Measurements from ENCODE around the gene TMTC3.

TMTC3 gene

DNA sequence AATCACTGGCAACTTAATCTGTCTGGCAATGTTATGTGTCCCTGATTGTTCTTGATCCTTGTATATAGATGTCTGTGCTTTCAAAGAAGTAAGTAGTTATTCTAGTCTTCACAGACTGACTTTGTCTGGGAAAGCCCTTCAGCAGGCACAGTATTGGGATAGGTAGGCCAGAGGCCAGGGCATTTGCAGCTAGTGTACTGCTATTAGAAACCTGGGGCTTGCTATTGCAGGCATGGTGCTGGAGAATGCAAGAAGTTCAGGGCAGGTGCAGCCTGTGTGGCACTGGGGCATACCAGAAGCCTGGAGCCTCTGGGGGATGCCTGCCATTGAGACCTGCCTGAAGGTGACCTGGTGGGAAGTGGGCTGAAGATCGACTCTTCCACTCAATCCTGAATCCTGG is 96.3 kb downstream of the TMTC3 start:
- no peaks in the 10 kb centered on the region for H3K36me3 ChIP-seq (ENCODE audit: insufficient read depth, low read length)
- DNase-seq (ENCODE audit: low read depth, low spot score): no peak
- H3K4me3 ChIP-seq: no peak overlapping the region
- no peak overlapping the region for H3K27ac ChIP-seq
- no peak overlapping the region for H3K9ac ChIP-seq (ENCODE audit: insufficient read length)
- TF ChIP-seq FOXP2 (optimal IDR thresholded peaks at IDR 0.05; ENCODE audit: control extremely low read depth, extremely low read length, insufficient read depth) (no peak), EZH2 (IDR thresholded peaks at IDR 0.05) (no peak), POLR2AphosphoS5 (IDR thresholded peaks at IDR 0.05; ENCODE audit: borderline replicate concordance, low read depth, low read length) (no peak)
- H3K9me3 ChIP-seq (ENCODE audit: low read depth, low read length): no peaks in the 10 kb centered on the region

DNA sequence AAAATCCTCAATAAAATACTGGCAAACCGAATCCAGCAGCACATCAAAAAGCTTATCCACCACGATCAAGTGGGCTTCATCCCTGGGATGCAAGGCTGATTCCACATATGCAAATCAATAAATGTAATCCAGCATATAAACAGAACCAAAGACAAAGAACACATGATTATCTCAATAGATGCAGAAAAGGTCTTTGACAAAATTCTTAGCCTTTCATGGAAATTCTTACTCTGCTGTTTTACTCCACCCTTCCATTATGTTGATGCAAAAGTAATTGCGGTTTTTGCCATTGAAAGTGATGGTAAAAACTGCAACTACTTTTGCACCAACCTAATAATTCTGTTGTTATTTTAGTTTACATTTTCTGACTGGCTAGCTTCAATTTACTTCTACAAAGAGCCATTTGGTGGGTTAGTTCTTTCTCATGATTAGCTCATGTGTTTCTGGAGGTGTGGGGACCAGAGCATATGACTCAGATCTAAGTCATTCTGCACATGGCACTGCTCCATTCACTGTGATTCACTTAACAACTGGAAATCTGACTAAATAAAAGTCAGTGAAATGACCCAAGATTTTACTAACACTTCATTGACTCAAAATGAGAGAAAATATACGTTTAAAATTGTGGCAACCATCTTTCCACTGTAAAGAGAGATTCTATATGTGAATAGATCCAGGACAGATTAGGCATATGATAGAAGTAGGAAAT is 99.9 kb downstream of the TMTC3 start:
- no peaks in the 10 kb centered on the region for H3K9me3 ChIP-seq (ENCODE audit: low read depth, low read length)
- H3K4me3 ChIP-seq: no peak overlapping the region
- H3K27ac ChIP-seq: no peak overlapping the region
- no peak for DNase-seq (ENCODE audit: low read depth, low spot score)
- no peak overlapping the region for H3K9ac ChIP-seq (ENCODE audit: insufficient read length)
- TF ChIP-seq FOXP2 (optimal IDR thresholded peaks at IDR 0.05; ENCODE audit: control extremely low read depth, extremely low read length, insufficient read depth) (no peak), EZH2 (IDR thresholded peaks at IDR 0.05) (no peak), POLR2AphosphoS5 (IDR thresholded peaks at IDR 0.05; ENCODE audit: borderline replicate concordance, low read depth, low read length) (no peak)
- H3K36me3 ChIP-seq (ENCODE audit: insufficient read depth, low read length): no peaks in the 10 kb centered on the region

- H3K27ac ChIP-seq: no peak overlapping the region
- no peak for TF ChIP-seq FOXP2 (optimal IDR thresholded peaks at IDR 0.05; ENCODE audit: control extremely low read depth, extremely low read length, insufficient read depth)
- TF ChIP-seq EZH2 (IDR thresholded peaks at IDR 0.05): no peak
Observed at GRCh38 chr12:88242571-88242925, 100.4 kb downstream of the TMTC3 start.

DNA sequence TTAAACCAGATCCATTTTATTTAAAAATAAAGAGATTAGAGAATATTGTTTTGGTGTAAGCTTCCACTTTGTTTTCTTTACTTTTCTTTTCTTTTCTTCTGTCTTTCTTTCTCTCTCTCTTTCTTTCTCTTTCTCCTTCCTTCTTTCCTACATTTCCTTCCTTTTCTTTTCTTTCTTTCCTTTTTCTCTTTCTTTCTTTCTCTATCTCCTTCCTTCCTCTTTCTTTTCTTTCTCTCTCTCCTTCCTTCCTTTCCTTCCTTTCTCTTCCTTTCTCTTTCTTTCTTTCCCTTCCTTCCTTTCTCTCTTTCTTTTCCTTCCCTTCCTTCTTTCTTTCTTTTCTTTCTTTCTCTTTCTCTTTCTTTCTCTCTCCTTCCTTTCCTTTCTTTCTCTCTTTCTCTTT is 100.8 kb downstream of the TMTC3 start:
- TF ChIP-seq POLR2AphosphoS5 (IDR thresholded peaks at IDR 0.05; ENCODE audit: borderline replicate concordance, low read depth, low read length): no peak
- no peak for TF ChIP-seq FOXP2 (optimal IDR thresholded peaks at IDR 0.05; ENCODE audit: control extremely low read depth, extremely low read length, insufficient read depth)
- TF ChIP-seq EZH2 (IDR thresholded peaks at IDR 0.05): no peak
- no peak overlapping the region for H3K9ac ChIP-seq (ENCODE audit: insufficient read length)
- H3K9me3 ChIP-seq (ENCODE audit: low read depth, low read length): no peaks in the 10 kb centered on the region
- H3K36me3 ChIP-seq (ENCODE audit: insufficient read depth, low read length): no peaks in the 10 kb centered on the region
- H3K27ac ChIP-seq: no peak overlapping the region
- DNase-seq (ENCODE audit: low read depth, low spot score): no peak
- no peak overlapping the region for H3K4me3 ChIP-seq

More at GRCh38 chr12:88242571-88242925, 100.4 kb downstream of the TMTC3 start:
- H3K4me3 ChIP-seq: no peak overlapping the region
- H3K9ac ChIP-seq (ENCODE audit: insufficient read length): no peak overlapping the region
- DNase-seq (ENCODE audit: low read depth, low spot score): no peak
- H3K9me3 ChIP-seq (ENCODE audit: low read depth, low read length): no peaks in the 10 kb centered on the region
- H3K36me3 ChIP-seq (ENCODE audit: insufficient read depth, low read length): no peaks in the 10 kb centered on the region

DNA sequence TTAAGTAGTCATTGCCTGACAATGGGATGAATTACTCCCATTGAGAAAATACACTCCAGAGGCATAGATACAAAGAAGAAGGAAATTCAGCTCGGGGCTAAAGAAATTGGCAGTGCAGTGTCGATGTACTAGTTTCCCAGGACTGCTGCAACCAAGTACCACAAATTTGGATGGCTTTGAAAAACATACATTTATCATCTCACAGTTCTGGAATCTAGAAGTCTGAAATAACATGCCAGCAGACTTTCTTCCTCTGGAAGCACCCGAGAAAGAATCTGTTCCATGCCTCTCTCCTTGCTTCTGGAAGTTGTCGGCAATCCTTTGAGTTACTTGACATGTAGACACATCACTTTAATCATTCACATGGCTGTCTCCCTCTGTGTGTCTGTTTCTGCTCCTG is 101.9 kb downstream of the TMTC3 start:
- no peak for DNase-seq (ENCODE audit: low read depth, low spot score)
- TF ChIP-seq POLR2AphosphoS5 (IDR thresholded peaks at IDR 0.05; ENCODE audit: borderline replicate concordance, low read depth, low read length): no peak
- TF ChIP-seq EZH2 (IDR thresholded peaks at IDR 0.05): no peak
- no peak for TF ChIP-seq FOXP2 (optimal IDR thresholded peaks at IDR 0.05; ENCODE audit: control extremely low read depth, extremely low read length, insufficient read depth)
- H3K36me3 ChIP-seq (ENCODE audit: insufficient read depth, low read length): no peaks in the 10 kb centered on the region
- H3K9me3 ChIP-seq (ENCODE audit: low read depth, low read length): no peaks in the 10 kb centered on the region
- no peak overlapping the region for H3K9ac ChIP-seq (ENCODE audit: insufficient read length)
- no peak overlapping the region for H3K4me3 ChIP-seq
- H3K27ac ChIP-seq: no peak overlapping the region

DNA sequence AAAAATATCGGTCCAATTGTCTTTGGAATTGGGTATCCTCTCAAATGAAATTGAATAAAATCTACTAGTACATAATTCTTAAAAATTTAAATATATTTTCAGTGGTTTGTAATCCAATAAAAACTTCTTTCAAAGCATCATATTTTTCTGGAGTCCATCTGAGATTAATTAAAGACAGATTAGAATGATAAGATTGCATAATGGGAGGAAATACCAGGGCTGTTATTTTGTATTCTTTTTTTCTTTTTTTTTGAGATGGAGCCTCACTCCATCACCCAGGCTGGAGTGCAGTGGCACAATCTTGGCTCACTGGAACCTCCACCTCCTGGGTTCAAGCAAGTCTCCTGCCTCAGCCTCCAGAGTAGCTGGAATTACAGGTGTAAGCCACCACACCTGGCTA is 103.8 kb downstream of the TMTC3 start:
- H3K9ac ChIP-seq (ENCODE audit: insufficient read length): no peak overlapping the region
- H3K27ac ChIP-seq: no peak overlapping the region
- TF ChIP-seq FOXP2 (optimal IDR thresholded peaks at IDR 0.05; ENCODE audit: control extremely low read depth, extremely low read length, insufficient read depth) (no peak), POLR2AphosphoS5 (IDR thresholded peaks at IDR 0.05; ENCODE audit: borderline replicate concordance, low read depth, low read length) (no peak), EZH2 (IDR thresholded peaks at IDR 0.05) (no peak)
- no peaks in the 10 kb centered on the region for H3K36me3 ChIP-seq (ENCODE audit: insufficient read depth, low read length)
- no peaks in the 10 kb centered on the region for H3K9me3 ChIP-seq (ENCODE audit: low read depth, low read length)
- no peak overlapping the region for H3K4me3 ChIP-seq
- no peak for DNase-seq (ENCODE audit: low read depth, low spot score)

DNA sequence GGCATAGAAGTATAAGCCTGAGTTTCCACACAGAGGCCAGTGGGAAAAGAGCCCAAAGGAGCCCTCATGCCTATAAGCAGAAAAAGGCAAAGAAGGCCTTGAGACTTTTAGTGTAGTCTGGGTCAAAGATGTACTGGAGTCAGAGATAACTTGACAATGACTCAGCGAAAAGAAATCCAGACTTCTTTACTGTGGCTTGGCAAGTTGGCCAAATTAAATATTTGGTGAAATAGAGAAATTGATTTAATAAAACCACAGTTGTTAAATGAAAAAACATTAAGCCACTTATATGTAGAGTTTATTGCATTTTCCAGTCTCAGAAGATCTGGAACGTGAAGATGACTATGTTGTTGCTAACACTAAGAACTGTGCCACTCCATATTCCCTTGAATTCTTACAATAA is 105.1 kb downstream of the TMTC3 start:
- DNase-seq (ENCODE audit: low read depth, low spot score): no peak
- no peaks in the 10 kb centered on the region for H3K9me3 ChIP-seq (ENCODE audit: low read depth, low read length)
- H3K27ac ChIP-seq: no peak overlapping the region; the same call in 1 of the 2 replicates
- no peaks in the 10 kb centered on the region for H3K36me3 ChIP-seq (ENCODE audit: insufficient read depth, low read length)
- H3K9ac ChIP-seq (ENCODE audit: insufficient read length): no peak overlapping the region
- H3K4me3 ChIP-seq: no peak overlapping the region
- TF ChIP-seq EZH2 (IDR thresholded peaks at IDR 0.05): no peak
- TF ChIP-seq POLR2AphosphoS5 (IDR thresholded peaks at IDR 0.05; ENCODE audit: borderline replicate concordance, low read depth, low read length): no peak
- no peak for TF ChIP-seq FOXP2 (optimal IDR thresholded peaks at IDR 0.05; ENCODE audit: control extremely low read depth, extremely low read length, insufficient read depth)

DNA sequence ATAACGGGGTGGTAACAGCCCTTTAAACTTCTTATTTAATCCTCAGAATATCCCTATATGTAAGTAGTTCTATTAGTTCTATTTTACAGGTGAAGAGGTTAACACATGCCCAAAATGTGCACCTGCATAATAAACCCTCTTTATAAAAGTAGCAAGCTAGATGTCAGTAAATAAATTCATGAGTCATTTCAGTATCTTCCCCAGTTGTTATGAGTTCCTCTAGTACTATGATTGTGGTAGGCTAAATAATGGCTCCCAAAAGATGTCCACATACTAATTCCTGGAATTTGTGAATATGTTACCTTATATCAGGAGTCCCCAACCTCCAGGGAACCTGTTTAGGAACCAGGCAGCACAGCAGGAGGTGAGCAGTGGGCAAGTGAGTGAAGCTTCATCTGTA is 106.5 kb downstream of the TMTC3 start:
- Histone ChIP-seq H3K4me3 (no peak overlapping the region), H3K36me3 (ENCODE audit: insufficient read depth, low read length) (no peaks in the 10 kb centered on the region), H3K9ac (ENCODE audit: insufficient read length) (no peak overlapping the region), H3K27ac (no peak overlapping the region), H3K9me3 (ENCODE audit: low read depth, low read length) (no peaks in the 10 kb centered on the region)
- no peak for DNase-seq (ENCODE audit: low read depth, low spot score)
- no peak for TF ChIP-seq POLR2AphosphoS5 (IDR thresholded peaks at IDR 0.05; ENCODE audit: borderline replicate concordance, low read depth, low read length)
- no peak for TF ChIP-seq FOXP2 (optimal IDR thresholded peaks at IDR 0.05; ENCODE audit: control extremely low read depth, extremely low read length, insufficient read depth)
- TF ChIP-seq EZH2 (IDR thresholded peaks at IDR 0.05): no peak

Data from SK-N-MC (cell line).